Trophoblast cell (in vitro differentiated cells and primary cell): ENCODE data around the gene OGFR.

Experiments
- DNase-seq, 2 donors: peaks; one replicate each; pipeline ENCODE4 v3.0.0-alpha.2; 2016
- H2AFZ ChIP-seq: 2 replicates; pipeline ENCODE4 v1.6.1; 2013; ENCODE audit warnings: low read length, moderate library complexity, mild to moderate bottlenecking; ENCODE audit not compliant: insufficient read depth, poor library complexity
- H2AK5ac ChIP-seq: 2 replicates; pipeline ENCODE4 v1.6.1; 2013; ENCODE audit warnings: mild to moderate bottlenecking, low read length
- H2BK120ac ChIP-seq: 2 replicates; pipeline ENCODE4 v1.6.1; 2013; ENCODE audit warnings: low read length, mild to moderate bottlenecking, moderate library complexity; ENCODE audit not compliant: insufficient read depth, poor library complexity
- H2BK12ac ChIP-seq: 2 replicates; pipeline ENCODE4 v1.6.1; 2013; ENCODE audit warnings: mild to moderate bottlenecking, low read length, moderate library complexity
- H2BK5ac ChIP-seq: 2 replicates; pipeline ENCODE4 v1.6.1; 2013; ENCODE audit warnings: low read length, low read depth, moderate library complexity, mild to moderate bottlenecking; ENCODE audit not compliant: poor library complexity
- H3K14ac ChIP-seq: 2 replicates; pipeline ENCODE4 v1.6.1; 2013; ENCODE audit warnings: mild to moderate bottlenecking, low read length
- H3K18ac ChIP-seq: 2 replicates; pipeline ENCODE4 v1.6.1; 2013; ENCODE audit warnings: mild to moderate bottlenecking, low read length
- H3K23ac ChIP-seq: 2 replicates; pipeline ENCODE4 v1.6.1; 2013; ENCODE audit warnings: low read length
- H3K27ac ChIP-seq: 2 replicates; pipeline ENCODE4 v1.5.1; 2013; ENCODE audit warnings: low read depth, mild to moderate bottlenecking, inconsistent platforms, low read length, moderate library complexity
- H3K27me3 ChIP-seq: 2 replicates; pipeline ENCODE4 v1.6.1; 2013; ENCODE audit warnings: inconsistent platforms, mild to moderate bottlenecking, low read length, moderate library complexity; ENCODE audit not compliant: insufficient read depth
- H3K36me3 ChIP-seq, 2 experiments: 1 replicate in 1 of 2; 2 replicates in 1 of 2; pipeline ENCODE4 v1.6.1; 2013; ENCODE audit warnings: low read length in 2 of 2, mild to moderate bottlenecking in 2 of 2, moderate library complexity in 1 of 2; ENCODE audit not compliant: insufficient read depth in 2 of 2, control insufficient read depth in 1 of 2
- H3K4ac ChIP-seq: 2 replicates; pipeline ENCODE4 v1.6.1; 2013; ENCODE audit warnings: low read depth, mild to moderate bottlenecking, low read length, moderate library complexity
- H3K4me1 ChIP-seq, 2 experiments: 1 replicate in 1 of 2; 2 replicates in 1 of 2; pipeline ENCODE4 v1.6.1; 2013; ENCODE audit warnings: low read length in 2 of 2, mild to moderate bottlenecking in 2 of 2, moderate library complexity in 1 of 2; ENCODE audit not compliant: insufficient read depth in 2 of 2, control insufficient read depth in 1 of 2
- H3K4me2 ChIP-seq: 2 replicates; pipeline ENCODE4 v1.6.1; 2013; ENCODE audit warnings: inconsistent platforms, mild to moderate bottlenecking, low read length, moderate library complexity
- H3K4me3 ChIP-seq: 2 replicates; pipeline ENCODE4 v1.5.1; 2013; ENCODE audit warnings: mild to moderate bottlenecking, low read depth, low read length, inconsistent platforms
- H3K79me1 ChIP-seq: one replicate; pipeline ENCODE4 v1.6.1; 2013; ENCODE audit warnings: low read length
- H3K79me2 ChIP-seq: 2 replicates; pipeline ENCODE4 v1.6.1; 2013; ENCODE audit warnings: low read length, mild to moderate bottlenecking; ENCODE audit not compliant: control insufficient read depth, insufficient read depth, poor library complexity
- H3K9ac ChIP-seq: 2 replicates; pipeline ENCODE4 v1.6.1; 2013; ENCODE audit warnings: mild to moderate bottlenecking, low read length
- H3K9me3 ChIP-seq: 2 replicates; pipeline ENCODE4 v1.6.1; 2013; ENCODE audit warnings: low read depth, mild to moderate bottlenecking, control low read depth, inconsistent platforms, low read length; ENCODE audit not compliant: insufficient read depth
- H4K12ac ChIP-seq: 2 replicates; pipeline ENCODE4 v1.6.1; 2013; ENCODE audit warnings: low read depth, mild to moderate bottlenecking, low read length, moderate library complexity
- H4K8ac ChIP-seq: 2 replicates; pipeline ENCODE4 v1.6.1; 2013; ENCODE audit warnings: low read depth, mild to moderate bottlenecking, low read length, moderate library complexity
- H4K91ac ChIP-seq: one replicate; pipeline ENCODE4 v1.6.1; 2013; ENCODE audit warnings: low read depth, mild to moderate bottlenecking, low read length, moderate library complexity
- WGBS: extraction: QIAGEN DNeasy Blood & Tissue Kit; methylation state at CpG from one replicate; pipeline ENCODE4 v1.1.7; 2013; ENCODE audit warnings: missing lambda C conversion rate; ENCODE audit not compliant: insufficient read length, insufficient coverage; ENCODE audit errors: extremely low coverage; 5-methylcytosine and 5-hydroxymethylcytosine counted together

OGFR gene

DNA sequence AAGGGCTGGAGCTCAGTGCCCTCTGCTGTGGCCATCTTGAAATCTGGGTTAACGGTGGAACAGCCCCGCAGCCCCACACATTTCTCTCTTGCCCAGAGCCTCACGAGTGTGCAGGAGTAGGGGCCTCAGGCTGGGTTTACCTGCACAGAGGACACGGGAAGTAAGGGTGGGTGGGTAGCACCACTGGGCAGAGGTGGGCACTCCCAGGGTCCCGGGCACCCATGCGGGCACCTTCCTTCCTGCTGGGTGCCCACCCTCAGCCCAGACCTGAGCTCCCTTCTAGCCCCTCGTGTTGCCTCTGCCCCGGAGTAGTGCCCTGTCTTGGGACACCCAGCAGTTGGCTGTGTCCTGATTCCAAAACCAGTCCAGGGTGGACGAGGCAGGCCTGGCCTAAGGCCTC lies 23.4 kb downstream of the OGFR start:
- Histone ChIP-seq H3K18ac (no peak overlapping the region), H2BK5ac (no peak overlapping the region), H3K4me1 (peaks cover 7 to 15% of the 10 kb centered on the region in 2 experiments), H2BK12ac (no peak overlapping the region), H3K36me3 (peaks cover 78 to 80% of the 10 kb centered on the region in 2 experiments), H2AK5ac (no peak overlapping the region), H3K27ac (no peak overlapping the region), H4K8ac (no peak overlapping the region), H3K79me2 (no peaks in the 10 kb centered on the region), H3K14ac (no peak overlapping the region), H4K91ac (no peak overlapping the region), H3K23ac (no peak overlapping the region), H4K12ac (no peak overlapping the region), H3K9ac (no peak overlapping the region), H3K79me1 (no peaks in the 10 kb centered on the region), H3K9me3 (no peaks in the 10 kb centered on the region), H2BK120ac (no peak overlapping the region), H3K4ac (no peak overlapping the region), H3K4me3 (no peak overlapping the region), H2AFZ (no peak overlapping the region), H3K27me3 (no peaks in the 10 kb centered on the region), H3K4me2 (no peak overlapping the region)
- WGBS: no CpG with 5 or more reads among the region's 9 CpGs
- no peak for DNase-seq

DNA sequence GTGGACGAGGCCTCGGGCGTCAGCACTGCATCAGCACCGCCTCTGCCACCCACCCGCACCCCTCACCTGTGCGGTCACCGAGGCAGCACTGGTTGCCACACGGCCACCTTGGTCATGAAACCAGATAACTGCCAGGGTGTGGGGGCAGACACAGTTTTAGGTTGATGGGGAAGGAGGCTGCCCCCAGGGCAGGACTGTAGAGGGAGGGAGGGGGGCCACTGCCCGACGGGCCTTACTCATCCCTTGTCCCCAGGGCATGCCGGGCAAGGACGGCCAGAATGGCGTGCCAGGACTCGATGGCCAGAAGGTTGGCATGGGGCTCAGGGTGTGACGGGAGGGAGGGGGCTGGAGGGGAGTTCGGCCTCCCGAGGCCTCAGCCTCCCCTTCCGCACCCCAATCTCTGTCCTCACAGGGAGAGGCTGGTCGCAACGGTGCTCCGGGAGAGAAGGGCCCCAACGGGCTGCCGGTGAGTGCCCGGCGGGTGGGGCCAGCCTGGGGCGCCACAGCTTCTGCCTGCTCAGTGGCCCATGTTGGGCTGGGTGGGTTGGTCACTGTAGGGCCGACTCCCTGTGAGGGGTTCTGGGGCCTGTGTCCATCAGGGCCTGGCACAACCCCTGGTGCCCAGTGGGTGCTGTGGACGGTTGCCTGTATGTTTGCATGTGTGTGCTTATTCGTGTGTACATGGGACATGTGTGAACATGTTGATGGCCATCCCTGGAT lies 24.0 kb downstream of the OGFR start:
- Histone ChIP-seq H3K23ac (no peak overlapping the region), H2BK120ac (no peak overlapping the region), H3K4me2 (no peak overlapping the region), H3K79me1 (no peaks in the 10 kb centered on the region), H3K79me2 (no peaks in the 10 kb centered on the region), H3K4ac (no peak overlapping the region), H3K9me3 (no peaks in the 10 kb centered on the region), H3K27ac (no peak overlapping the region), H2BK5ac (no peak overlapping the region), H3K4me1 (peaks cover 7 to 15% of the 10 kb centered on the region in 2 experiments), H2AFZ (no peak overlapping the region), H3K36me3 (peaks cover 74 to 77% of the 10 kb centered on the region in 2 experiments), H3K27me3 (no peaks in the 10 kb centered on the region), H3K14ac (no peak overlapping the region), H3K9ac (no peak overlapping the region), H3K4me3 (no peak overlapping the region), H4K12ac (no peak overlapping the region), H2AK5ac (no peak overlapping the region), H3K18ac (no peak overlapping the region), H4K8ac (no peak overlapping the region), H2BK12ac (no peak overlapping the region), H4K91ac (no peak overlapping the region)
- WGBS: no CpG with 5 or more reads among the region's 29 CpGs
- no peak for DNase-seq

DNA sequence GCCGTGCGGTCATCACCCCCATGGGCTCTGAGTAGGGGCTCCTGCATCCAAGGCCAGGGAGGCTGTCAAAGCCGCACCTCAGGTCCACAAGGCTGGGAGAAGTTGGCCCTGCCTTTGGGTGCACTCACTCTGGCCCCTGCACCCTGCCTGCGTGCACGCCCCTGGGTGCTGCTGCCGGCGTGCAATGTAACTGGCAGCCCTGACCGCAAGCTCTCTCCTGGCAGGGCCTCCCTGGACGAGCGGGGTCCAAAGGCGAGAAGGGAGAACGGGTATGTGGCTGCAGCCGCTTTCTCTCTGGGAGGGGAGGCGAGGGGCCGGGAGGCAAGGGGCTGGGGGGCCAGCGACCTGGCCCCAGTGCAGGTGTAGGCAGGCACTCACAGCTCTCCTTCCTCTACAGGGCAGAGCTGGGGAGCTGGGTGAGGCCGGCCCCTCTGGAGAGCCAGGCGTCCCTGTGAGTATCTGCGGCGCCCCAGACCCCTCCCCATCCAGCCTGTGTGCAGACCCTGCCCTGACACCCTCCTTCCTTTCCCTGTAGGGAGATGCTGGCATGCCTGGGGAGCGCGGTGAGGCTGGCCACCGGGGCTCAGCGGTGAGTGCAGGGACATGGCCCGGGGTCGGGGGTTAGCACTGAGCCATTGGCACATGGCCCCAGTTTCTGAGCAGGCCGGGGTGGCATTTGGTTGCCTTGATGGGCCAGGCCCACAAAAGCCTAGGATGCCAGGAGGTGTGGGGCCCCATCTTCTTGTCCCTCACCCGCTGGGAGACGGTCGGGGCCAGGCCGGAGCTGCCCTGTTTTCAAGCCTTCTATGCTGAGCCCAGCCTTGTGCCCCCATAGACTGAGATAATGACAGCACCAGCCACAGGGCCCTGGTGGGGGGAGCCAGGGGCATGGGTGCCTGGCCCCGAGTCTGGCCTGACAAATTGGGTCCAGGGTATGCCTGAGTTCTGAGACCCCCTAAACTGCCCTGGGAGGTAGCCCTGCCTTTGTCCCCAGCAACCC lies 24.9 kb downstream of the OGFR start:
- no peak overlapping the region for H3K23ac ChIP-seq
- no peak overlapping the region for H2BK12ac ChIP-seq
- no peak overlapping the region for H3K27ac ChIP-seq
- no peak overlapping the region for H3K4me3 ChIP-seq
- H3K36me3 ChIP-seq: peaks cover 69 to 71% of the 10 kb centered on the region in 2 experiments
- H3K14ac ChIP-seq: no peak overlapping the region
- no peak overlapping the region for H3K4me2 ChIP-seq
- H4K91ac ChIP-seq: no peak overlapping the region
- no peaks in the 10 kb centered on the region for H3K79me1 ChIP-seq
- H4K12ac ChIP-seq: no peak overlapping the region
- H3K79me2 ChIP-seq: no peaks in the 10 kb centered on the region
- no CpG with 5 or more reads among the region's 32 CpGs for WGBS
- peaks cover 5 to 11% of the 10 kb centered on the region in 2 experiments for H3K4me1 ChIP-seq
- H3K18ac ChIP-seq: no peak overlapping the region
- H2BK5ac ChIP-seq: no peak overlapping the region
- no peak overlapping the region for H3K4ac ChIP-seq
- no peaks in the 10 kb centered on the region for H3K9me3 ChIP-seq
- H2BK120ac ChIP-seq: no peak overlapping the region
- H2AK5ac ChIP-seq: no peak overlapping the region
- no peak overlapping the region for H4K8ac ChIP-seq
- no peak overlapping the region for H3K9ac ChIP-seq
- no peak overlapping the region for H2AFZ ChIP-seq
- no peak for DNase-seq
- no peaks in the 10 kb centered on the region for H3K27me3 ChIP-seq

DNA sequence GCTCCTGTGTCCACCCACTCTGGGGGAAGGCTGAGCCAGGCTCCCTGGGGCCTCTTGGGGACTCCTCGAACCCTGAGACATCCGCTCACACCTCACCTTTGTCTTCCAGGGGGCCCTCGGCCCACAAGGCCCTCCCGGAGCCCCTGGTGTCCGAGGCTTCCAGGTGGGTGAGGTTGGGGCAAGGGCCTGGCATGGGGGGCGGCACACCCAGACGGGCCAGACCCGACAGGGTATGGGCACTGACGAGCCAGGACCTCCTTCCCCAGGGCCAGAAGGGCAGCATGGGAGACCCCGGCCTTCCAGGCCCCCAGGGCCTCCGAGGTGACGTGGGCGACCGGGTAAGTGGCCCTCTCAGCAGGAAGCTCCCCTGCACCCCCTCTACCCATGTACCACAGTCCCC lies 25.6 kb downstream of the OGFR start:
- no CpG with 5 or more reads among the region's 14 CpGs for WGBS
- Histone ChIP-seq H3K14ac (no peak overlapping the region), H2AK5ac (no peak overlapping the region), H3K4me2 (no peak overlapping the region), H2BK5ac (no peak overlapping the region), H3K4me1 (peaks cover 3 to 9% of the 10 kb centered on the region in 2 experiments), H3K23ac (no peak overlapping the region), H4K12ac (no peak overlapping the region), H3K27me3 (no peaks in the 10 kb centered on the region), H3K27ac (no peak overlapping the region), H3K9ac (no peak overlapping the region), H3K18ac (no peak overlapping the region), H3K79me1 (no peaks in the 10 kb centered on the region), H4K91ac (no peak overlapping the region), H2BK12ac (no peak overlapping the region), H3K4me3 (no peak overlapping the region), H3K36me3 (peaks cover 72 to 73% of the 10 kb centered on the region in 2 experiments), H3K4ac (no peak overlapping the region), H3K9me3 (no peaks in the 10 kb centered on the region), H2BK120ac (no peak overlapping the region), H2AFZ (no peak overlapping the region), H3K79me2 (no peaks in the 10 kb centered on the region), H4K8ac (no peak overlapping the region)
- no peak for DNase-seq
